H1 (cell line): ENCODE data around the gene SYP. TPM values are rescaled to one million over a fixed set of nuclear protein-coding genes. Genes with fewer than 3 reads are reported as not detected.

Source experiments
- CTCF ChIA-PET: fragments of 300-600 bp; sonication (Branson Sonifier 250); formaldehyde crosslinking; loops from one replicate; lab custom pipeline; 2021; ENCODE audit not compliant: partially characterized antibody; lab: Charles Lee
- POLR2A ChIA-PET: fragments of 300-600 bp; sonication (Branson Sonifier 250); formaldehyde crosslinking; loops from one replicate; lab custom pipeline; 2021; ENCODE audit warnings: inconsistent platforms; ENCODE audit not compliant: partially characterized antibody; lab: Charles Lee
- DNase-seq, 2 experiments: peaks; one replicate each; pipeline versions ENCODE4 v3.0.0 to v3.0.0-alpha.2; 2010 to 2022; ENCODE audit warnings: low spot score in 2 of 2, low read depth in 1 of 2, mixed read lengths in 1 of 2
- FAIRE-seq: peaks from 2 replicates; lab custom pipeline; 2011; peaks lifted over from hg19 to GRCh38; lab: Jason Lieb, UNC
- H2AFZ ChIP-seq: 2 replicates; pipeline ENCODE4 v1.8.1; 2012; ENCODE audit warnings: low read length, inconsistent platforms
- H2AK5ac ChIP-seq: 2 replicates; pipeline ENCODE4 v1.6.1; 2013; ENCODE audit warnings: low read depth, low read length
- H2BK120ac ChIP-seq: replicated peaks from 2 replicates; pipeline ENCODE3; 2013; ENCODE audit warnings: low read depth, low read length, inconsistent platforms
- H2BK12ac ChIP-seq: 2 replicates; pipeline ENCODE4 v1.6.1; 2013; ENCODE audit warnings: low read depth, low read length
- H2BK15ac ChIP-seq: 2 replicates; pipeline ENCODE4 v1.6.1; 2013; ENCODE audit warnings: low read length
- H2BK20ac ChIP-seq: 2 replicates; pipeline ENCODE4 v1.6.1; 2013; ENCODE audit warnings: low read length
- H2BK5ac ChIP-seq: 2 replicates; pipeline ENCODE4 v1.6.1; 2013; ENCODE audit warnings: low read depth, low read length
- H3K14ac ChIP-seq: 2 replicates; pipeline ENCODE4 v1.6.1; 2013; ENCODE audit warnings: inconsistent platforms; ENCODE audit not compliant: insufficient read length
- H3K18ac ChIP-seq: 2 replicates; pipeline ENCODE4 v1.6.1; 2013; ENCODE audit warnings: low read length; ENCODE audit errors: extremely low read depth
- H3K23ac ChIP-seq: 2 replicates; pipeline ENCODE4 v1.6.1; 2013; ENCODE audit warnings: inconsistent platforms; ENCODE audit not compliant: insufficient read length
- H3K23me2 ChIP-seq: 2 replicates; pipeline ENCODE4 v1.6.1; 2013; ENCODE audit warnings: low read depth, low read length
- H3K27ac ChIP-seq: 2 replicates; pipeline ENCODE4 v1.6.1; 2011; ENCODE audit warnings: low read depth, low read length, inconsistent platforms
- H3K27me3 ChIP-seq, 4 experiments: replicated peaks in 1 of 4; 1 replicate in 1 of 4; 2 replicates in 3 of 4; pipeline versions ENCODE4 v1.6.1 to v1.8.1; 2011 to 2013; ENCODE audit warnings: low read length in 3 of 4, mild to moderate bottlenecking in 3 of 4, inconsistent platforms in 2 of 4, mixed read lengths in 2 of 4, moderate library complexity in 1 of 4; ENCODE audit not compliant: control insufficient read depth in 3 of 4, insufficient read depth in 3 of 4; ENCODE audit errors: extremely low read depth in 1 of 4
- H3K36me3 ChIP-seq, 4 experiments: 2 replicates each; pipeline versions ENCODE4 v1.6.1 to v1.8.1; 2011 to 2013; ENCODE audit warnings: mild to moderate bottlenecking in 4 of 4, low read length in 3 of 4, moderate library complexity in 2 of 4, control low read depth in 1 of 4, inconsistent platforms in 1 of 4; ENCODE audit not compliant: insufficient read depth in 4 of 4, control insufficient read depth in 2 of 4
- H3K4ac ChIP-seq: replicated peaks from 2 replicates; pipeline ENCODE3; 2013; ENCODE audit warnings: low read length, low read depth, mixed read lengths, inconsistent platforms; ENCODE audit not compliant: insufficient read length
- H3K4me1 ChIP-seq, 4 experiments: replicated peaks in 1 of 4; 1 replicate in 1 of 4; 2 replicates in 3 of 4; pipeline versions ENCODE4 v1.6.1 to v1.8.1; 2011 to 2013; ENCODE audit warnings: low read length in 3 of 4, inconsistent platforms in 2 of 4, mixed read lengths in 1 of 4; ENCODE audit not compliant: insufficient read depth in 4 of 4, control insufficient read depth in 3 of 4
- H3K4me2 ChIP-seq, 2 experiments: 2 replicates each; pipeline versions ENCODE4 v1.6.1 to v1.8.1; 2011 to 2013; ENCODE audit warnings: low read depth in 2 of 2, low read length in 2 of 2, control low read depth in 1 of 2, inconsistent platforms in 1 of 2, mild to moderate bottlenecking in 1 of 2; ENCODE audit not compliant: insufficient read depth in 1 of 2
- H3K4me3 ChIP-seq, 4 experiments: fragments of 200-600, 300-600 bp in 1 of 4; sonication (generic), shearing (Covaris generic), sonication (Bioruptor Twin) in 1 of 4; 2 replicates each; pipeline versions ENCODE4 v1.5.1 to v1.8.1; 2011 to 2016; ENCODE audit warnings: low read length in 4 of 4, low read depth in 3 of 4, control low read depth in 2 of 4, inconsistent platforms in 2 of 4, mild to moderate bottlenecking in 2 of 4, mixed read lengths in 1 of 4, moderate library complexity in 1 of 4; ENCODE audit not compliant: insufficient read depth in 2 of 4; ENCODE audit errors: extremely low read depth in 1 of 4
- H3K56ac ChIP-seq: replicated peaks from 2 replicates; pipeline ENCODE3; 2013; ENCODE audit warnings: low read depth, mild to moderate bottlenecking, mixed read lengths, low read length, inconsistent platforms; ENCODE audit not compliant: insufficient read length
- H3K79me1 ChIP-seq: 2 replicates; pipeline ENCODE4 v1.6.1; 2013; ENCODE audit warnings: low read depth, low read length, control low read depth
- H3K79me2 ChIP-seq, 2 experiments: 2 replicates each; pipeline versions ENCODE4 v1.6.1 to v1.8.1; 2012 to 2013; ENCODE audit warnings: low read length in 2 of 2, mild to moderate bottlenecking in 2 of 2, inconsistent platforms in 1 of 2; ENCODE audit not compliant: insufficient read depth in 2 of 2, control insufficient read depth in 1 of 2
- H3K9ac ChIP-seq, 4 experiments: replicated peaks in 1 of 4; 1 replicate in 1 of 4; 2 replicates in 3 of 4; pipeline versions ENCODE4 v1.6.1 to v1.8.1; 2011 to 2013; ENCODE audit warnings: low read depth in 3 of 4, low read length in 3 of 4, control low read depth in 2 of 4, mild to moderate bottlenecking in 2 of 4, moderate library complexity in 2 of 4, inconsistent platforms in 1 of 4; ENCODE audit errors: extremely low read depth in 1 of 4
- H3K9me3 ChIP-seq, 2 experiments: 2 replicates each; pipeline versions ENCODE4 v1.6.1 to v1.8.1; 2012 to 2013; ENCODE audit warnings: mild to moderate bottlenecking in 2 of 2, moderate library complexity in 2 of 2, control low read depth in 1 of 2, inconsistent platforms in 1 of 2, low read depth in 1 of 2, low read length in 1 of 2, mixed read lengths in 1 of 2; ENCODE audit not compliant: insufficient read depth in 2 of 2
- H4K20me1 ChIP-seq, 2 experiments: replicated peaks in 1 of 2; 2 replicates each; pipeline versions ENCODE3 to v1.8.1; 2011 to 2013; ENCODE audit warnings: inconsistent platforms in 2 of 2, low read length in 2 of 2, mild to moderate bottlenecking in 1 of 2; ENCODE audit not compliant: insufficient read depth in 2 of 2, control insufficient read depth in 1 of 2
- H4K5ac ChIP-seq: 2 replicates; pipeline ENCODE4 v1.6.1; 2013; ENCODE audit warnings: low read length, low read depth, mixed read lengths, inconsistent platforms; ENCODE audit not compliant: insufficient read length
- H4K8ac ChIP-seq: 2 replicates; pipeline ENCODE4 v1.8.0; 2013; ENCODE audit warnings: mild to moderate bottlenecking, moderate library complexity, low read length, inconsistent platforms; ENCODE audit not compliant: insufficient read depth; ENCODE audit errors: extremely low read depth
- H4K91ac ChIP-seq: replicated peaks from 2 replicates; pipeline ENCODE3; 2013; ENCODE audit warnings: low read length, mixed read lengths, inconsistent platforms; ENCODE audit not compliant: insufficient read length
- ASH2L ChIP-seq: fragments of 200-600, 300-600 bp; sonication (generic); IDR thresholded peaks from one replicate; pipeline ENCODE4 v1.7.1; 2017; ENCODE audit warnings: low read length
- CEBPB ChIP-seq: IDR thresholded peaks from 2 replicates; pipeline ENCODE4 v1.6.1; 2012; ENCODE audit warnings: low read depth, low read length
- CTBP2 ChIP-seq: IDR thresholded peaks from 2 replicates; pipeline ENCODE4 v1.7.0; 2011; ENCODE audit warnings: borderline replicate concordance, mild to moderate bottlenecking, moderate library complexity, mixed read lengths, low read length; ENCODE audit not compliant: insufficient read depth, insufficient read length
- GTF2F1 ChIP-seq: IDR thresholded peaks from 2 replicates; pipeline ENCODE4 v1.6.1; 2012; ENCODE audit warnings: low read depth, low read length, improper control_type of control experiment, borderline replicate concordance
- KDM4A ChIP-seq: IDR thresholded peaks from one replicate; pipeline ENCODE4 v1.7.1; 2012; ENCODE audit warnings: low read depth, mild to moderate bottlenecking, moderate library complexity, low read length, inconsistent platforms; ENCODE audit not compliant: severe bottlenecking
- RBBP5 ChIP-seq: IDR thresholded peaks from 2 replicates; pipeline ENCODE4 v1.7.1; 2012; ENCODE audit warnings: low read depth, mild to moderate bottlenecking, inconsistent platforms, low read length, moderate library complexity, borderline replicate concordance
- SRF ChIP-seq: IDR thresholded peaks from 2 replicates; pipeline ENCODE4 v1.6.1; 2011; ENCODE audit warnings: mild to moderate bottlenecking, low read depth, low read length, moderate library complexity
- SUZ12 ChIP-seq: fragments of 200-600 bp; sonication (generic); IDR thresholded peaks from 2 replicates; pipeline ENCODE4 v1.6.1; 2012; ENCODE audit warnings: mild to moderate bottlenecking, inconsistent platforms, low read length, moderate library complexity, mixed read lengths
- TAF1 ChIP-seq: IDR thresholded peaks from 2 replicates; pipeline ENCODE4 v1.6.1; 2011; ENCODE audit warnings: mild to moderate bottlenecking, low read depth, low read length
- WGBS, 2 experiments: shearing (Covaris generic) in 1 of 2; methylation state at CpG; one replicate each; pipeline versions ENCODE4 v1.1.6 to v1.1.7; 2013 to 2015; ENCODE audit warnings: low lambda C conversion rate in 2 of 2, mixed read lengths in 2 of 2, inconsistent platforms in 1 of 2, low coverage in 1 of 2, missing lambda C conversion rate in 1 of 2; ENCODE audit not compliant: insufficient replicate concordance in 2 of 2, insufficient coverage in 1 of 2, insufficient read length in 1 of 2; ENCODE audit errors: extremely low coverage in 1 of 2, missing lambda C conversion rate in 1 of 2; 5-methylcytosine and 5-hydroxymethylcytosine counted together
- polyA plus RNA-seq, 7 experiments: library from polyadenylated mRNA; depleted of rRNA in 3 of 7; stranded (reverse) in 5 of 7; unstranded in 2 of 7; fragments of >200 nt in 5 of 7; fragments of 200-250 nt in 2 of 7; gene quantifications; 1 replicate in 5 of 7; 2 replicates in 1 of 7; 4 replicates in 1 of 7; pipeline versions ENCODE4 v1.2.1 to v1.2.3, GENCODE V29; 2011 to 2013; ENCODE audit warnings: missing spikeins in 2 of 7, mixed read lengths in 2 of 7
- total RNA-seq: library from RNA; stranded (reverse); fragmentation: NEBNext Ultra II Directional; extraction: Animal tissue kit (Norgen Biotek cat#: 25700); gene quantifications from 2 replicates; pipeline ENCODE4 v1.2.1, GENCODE V29; 2021

SYP gene
- total and polyA plus RNA-seq, 2 of the 8 experiments (the other 6 are each of a cell fraction or from before 2014, with no cell fraction given): 4.3 to 10.8 TPM

GRCh38 chrX:49183701-49184281 lies 16.2 kb downstream of the SYP start:
- Histone ChIP-seq H2BK5ac (no peak overlapping the region), H3K9me3 (no peaks in the 10 kb centered on the region), H2BK15ac (no peak overlapping the region), H4K5ac (no peak overlapping the region), H2BK12ac (no peak overlapping the region), H4K20me1 (peaks cover 0 to 3% of the 10 kb centered on the region in 2 experiments), H3K23me2 (peaks cover 7% of the 10 kb centered on the region; the same call in 1 of the 2 replicates), H3K79me1 (no peaks in the 10 kb centered on the region), H4K8ac (no peak overlapping the region), H3K36me3 (peaks cover 0 to 9% (median 2%) of the 10 kb centered on the region in 4 experiments; a peak in 4 of 8 replicates), H3K27me3 (no peaks in the 10 kb centered on the region), H2AFZ (no peak overlapping the region), H3K9ac (no peak overlapping the region), H4K91ac (no peak overlapping the region), H3K79me2 (no peaks in the 10 kb centered on the region), H2AK5ac (no peak overlapping the region), H3K27ac (no peak overlapping the region), H3K18ac (no peak overlapping the region), H3K56ac (no peak overlapping the region), H3K4ac (no peak overlapping the region), H3K4me3 (peak overlapping the region in 1 of 4 experiments; percentile 75; a peak in 1 of 8 replicates), H3K4me2 (peak overlapping the region; percentile 60 to 68), H2BK120ac (no peak overlapping the region), H3K23ac (no peak overlapping the region), H2BK20ac (no peak overlapping the region), H3K4me1 (peaks cover 0 to 6% (median 5%) of the 10 kb centered on the region in 4 experiments; a peak in 3 of 7 replicates), H3K14ac (no peak overlapping the region)
- FAIRE-seq (no peak), DNase-seq (no peak)
- TF ChIP-seq TAF1 (no peak), CEBPB (no peak), ASH2L (no peak), KDM4A (no peak), SUZ12 (no peak), SRF (no peak), CTBP2 (no peak), GTF2F1 (no peak), RBBP5 (no peak)
- CTCF ChIA-PET: interaction anchor here (0.7 kb wide), 2 partner anchors 17 to 28 kb away, joined by 3 read pairs; no protein-coding TSS in a partner anchor
- POLR2A ChIA-PET: interaction anchor here (1.6 kb wide), 1 partner anchor 46 kb away, joined by 4 read pairs; no protein-coding TSS in a partner anchor
- WGBS, 2 experiments: 80% methylated on average over 10 of the region's 18 CpGs; no CpG with 5 or more reads in 1 of the 2 experiments
